ENCODE results near the gene SLC19A2.

The SLC19A2 gene

DNA sequence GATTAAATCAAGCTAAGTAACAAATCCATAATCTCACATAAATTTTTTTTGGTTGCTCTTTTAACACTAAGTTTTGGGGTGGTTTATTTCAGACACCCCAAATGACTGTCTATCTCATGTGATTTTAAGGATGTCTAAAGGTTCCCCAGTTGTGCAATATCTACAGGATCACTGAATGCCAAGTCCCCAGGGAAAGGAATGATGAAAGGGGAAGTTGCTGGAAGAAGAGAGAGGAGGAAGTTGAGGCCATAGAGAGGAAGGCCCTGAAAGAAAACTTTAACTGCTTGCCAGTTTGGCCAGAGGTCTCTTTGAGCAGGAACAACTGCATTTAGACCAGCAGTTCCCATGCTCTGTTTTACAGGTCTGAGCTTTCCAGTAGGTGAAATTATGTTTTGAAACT lies 27.5 kb upstream of the SLC19A2 start:
- H3K27me3 ChIP-seq (ENCODE audit: control insufficient read depth in 1 of 2, insufficient read depth in 1 of 2, low read length in 2 of 2) = no peaks in the 10 kb centered on the region
- no peak overlapping the region for H4K8ac ChIP-seq (ENCODE audit: low read length)
- no peak overlapping the region for H4K91ac ChIP-seq (ENCODE audit: low read length)
- H3K18ac ChIP-seq (ENCODE audit: low read depth in 1 of 2, low read length in 2 of 2) = no peak overlapping the region
- H2BK120ac ChIP-seq (ENCODE audit: low read depth, low read length) = no peak overlapping the region
- no peak for DNase-seq
- H3K23ac ChIP-seq (ENCODE audit: low read length in 2 of 2) = no peak overlapping the region
- peak overlapping the region; percentile 16 for H3K9ac ChIP-seq (ENCODE audit: low read length)
- H2BK5ac ChIP-seq (ENCODE audit: low read depth, low read length, poor library complexity, severe bottlenecking) = no peak overlapping the region
- H3K9me3 ChIP-seq (ENCODE audit: control insufficient read depth, low read length) = no peaks in the 10 kb centered on the region
- H3K4ac ChIP-seq (ENCODE audit: low read depth in 1 of 2, low read length in 2 of 2) = no peak overlapping the region
- H2AK5ac ChIP-seq (ENCODE audit: low read length, severe bottlenecking) = no peak overlapping the region
- H3K4me2 ChIP-seq (ENCODE audit: low read length, poor library complexity, severe bottlenecking) = no peak overlapping the region
- H3K27ac ChIP-seq (ENCODE audit: low read length, poor library complexity, severe bottlenecking) = no peak overlapping the region
- H3K4me1 ChIP-seq (ENCODE audit: control insufficient read depth, insufficient read depth, low read depth, low read length) = peaks cover 1% of the 10 kb centered on the region
- no peak overlapping the region for H2BK12ac ChIP-seq (ENCODE audit: low read length in 2 of 2)
- H2AFZ ChIP-seq (ENCODE audit: low read depth, low read length) = no peak overlapping the region
- H2BK15ac ChIP-seq (ENCODE audit: low read depth, poor library complexity, severe bottlenecking) = no peak overlapping the region
- no peaks in the 10 kb centered on the region for H3K79me1 ChIP-seq (replicated peaks; ENCODE audit: low read length, poor library complexity, severe bottlenecking)
- H3K14ac ChIP-seq (ENCODE audit: low read length in 2 of 2) = no peak overlapping the region
- no peak overlapping the region for H3K4me3 ChIP-seq (ENCODE audit: insufficient read depth in 1 of 2, low read depth in 1 of 2, low read length in 2 of 2)
- no peaks in the 10 kb centered on the region for H3K36me3 ChIP-seq (ENCODE audit: control insufficient read depth in 1 of 2, insufficient read depth in 2 of 2, low read depth in 1 of 2, low read length in 2 of 2)

DNA sequence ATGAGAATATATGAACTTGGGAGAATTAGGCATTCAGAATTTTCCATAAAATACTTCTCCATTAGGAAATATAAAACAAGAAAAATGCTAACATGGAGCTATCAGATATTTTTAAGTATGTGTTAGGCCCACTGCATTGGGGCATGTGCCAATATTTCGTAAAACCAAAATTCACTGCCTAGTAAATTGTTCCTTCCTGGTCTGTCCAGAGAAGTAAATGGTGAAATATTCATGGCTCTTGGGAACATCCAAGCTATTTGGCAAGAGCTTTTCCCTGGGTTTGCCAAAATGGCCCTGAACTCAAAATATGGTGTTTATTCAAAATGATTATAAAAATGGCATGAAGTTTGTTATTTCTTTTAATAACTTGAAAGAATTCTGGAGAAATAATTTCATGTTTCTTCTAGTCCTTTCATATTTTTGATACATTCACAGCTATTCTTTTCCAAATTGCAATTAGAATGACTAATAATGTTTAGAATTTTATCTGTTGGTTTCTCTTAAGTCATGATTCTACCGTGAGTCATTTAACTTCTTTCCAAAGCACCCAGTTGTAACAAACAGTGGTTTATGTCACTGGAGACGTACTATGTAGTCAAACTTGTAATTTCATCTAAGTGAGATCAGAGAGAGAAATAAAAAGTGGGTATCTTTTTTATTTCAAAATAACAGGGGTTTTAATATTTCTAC lies 25.7 kb upstream of the SLC19A2 start:
- Histone ChIP-seq H3K36me3 (ENCODE audit: control insufficient read depth in 1 of 2, insufficient read depth in 2 of 2, low read depth in 1 of 2, low read length in 2 of 2) (no peaks in the 10 kb centered on the region), H2BK12ac (ENCODE audit: low read length in 2 of 2) (no peak overlapping the region), H3K23ac (ENCODE audit: low read length in 2 of 2) (no peak overlapping the region), H3K4me2 (ENCODE audit: low read length, poor library complexity, severe bottlenecking) (no peak overlapping the region), H3K27ac (ENCODE audit: low read length, poor library complexity, severe bottlenecking) (no peak overlapping the region), H2AFZ (ENCODE audit: low read depth, low read length) (no peak overlapping the region), H3K9ac (ENCODE audit: low read length) (peak overlapping the region; percentile 74), H3K27me3 (ENCODE audit: control insufficient read depth in 1 of 2, insufficient read depth in 1 of 2, low read length in 2 of 2) (no peaks in the 10 kb centered on the region), H2AK5ac (ENCODE audit: low read length, severe bottlenecking) (no peak overlapping the region), H4K8ac (ENCODE audit: low read length) (no peak overlapping the region), H3K9me3 (ENCODE audit: control insufficient read depth, low read length) (no peaks in the 10 kb centered on the region), H2BK15ac (ENCODE audit: low read depth, poor library complexity, severe bottlenecking) (no peak overlapping the region), H2BK5ac (ENCODE audit: low read depth, low read length, poor library complexity, severe bottlenecking) (no peak overlapping the region), H3K4ac (ENCODE audit: low read depth in 1 of 2, low read length in 2 of 2) (no peak overlapping the region), H3K4me3 (ENCODE audit: insufficient read depth in 1 of 2, low read depth in 1 of 2, low read length in 2 of 2) (peak overlapping the region in 1 of 2 experiments; percentile 36), H3K18ac (ENCODE audit: low read depth in 1 of 2, low read length in 2 of 2) (no peak overlapping the region), H3K79me1 (replicated peaks; ENCODE audit: low read length, poor library complexity, severe bottlenecking) (no peaks in the 10 kb centered on the region), H3K14ac (ENCODE audit: low read length in 2 of 2) (no peak overlapping the region), H4K91ac (ENCODE audit: low read length) (no peak overlapping the region), H3K4me1 (ENCODE audit: control insufficient read depth, insufficient read depth, low read depth, low read length) (peaks cover 1% of the 10 kb centered on the region), H2BK120ac (ENCODE audit: low read depth, low read length) (no peak overlapping the region)
- DNase-seq = peak; percentile 83
- 88% methylated on average over 1 of the region's 3 CpGs for WGBS

- H3K36me3 ChIP-seq (ENCODE audit: control insufficient read depth in 1 of 2, insufficient read depth in 2 of 2, low read depth in 1 of 2, low read length in 2 of 2) = no peaks in the 10 kb centered on the region
- peak overlapping the region; percentile 74 for H3K9ac ChIP-seq (ENCODE audit: low read length)
- H3K27ac ChIP-seq (ENCODE audit: low read length, poor library complexity, severe bottlenecking) = no peak overlapping the region
- H2BK5ac ChIP-seq (ENCODE audit: low read depth, low read length, poor library complexity, severe bottlenecking) = no peak overlapping the region
- no peaks in the 10 kb centered on the region for H3K79me1 ChIP-seq (replicated peaks; ENCODE audit: low read length, poor library complexity, severe bottlenecking)
- H3K27me3 ChIP-seq (ENCODE audit: control insufficient read depth in 1 of 2, insufficient read depth in 1 of 2, low read length in 2 of 2) = no peaks in the 10 kb centered on the region
- H3K18ac ChIP-seq (ENCODE audit: low read depth in 1 of 2, low read length in 2 of 2) = no peak overlapping the region
- H4K8ac ChIP-seq (ENCODE audit: low read length) = no peak overlapping the region
- no peak overlapping the region for H3K4me3 ChIP-seq (ENCODE audit: insufficient read depth in 1 of 2, low read depth in 1 of 2, low read length in 2 of 2)
- peaks cover 1% of the 10 kb centered on the region for H3K4me1 ChIP-seq (ENCODE audit: control insufficient read depth, insufficient read depth, low read depth, low read length)
- no peak overlapping the region for H2AFZ ChIP-seq (ENCODE audit: low read depth, low read length)
- H2BK12ac ChIP-seq (ENCODE audit: low read length in 2 of 2) = no peak overlapping the region
- H3K9me3 ChIP-seq (ENCODE audit: control insufficient read depth, low read length) = no peaks in the 10 kb centered on the region
- WGBS = 68% methylated on average over 2 of the region's 4 CpGs
- H3K4ac ChIP-seq (ENCODE audit: low read depth in 1 of 2, low read length in 2 of 2) = no peak overlapping the region
- H4K91ac ChIP-seq (ENCODE audit: low read length) = no peak overlapping the region
- H3K4me2 ChIP-seq (ENCODE audit: low read length, poor library complexity, severe bottlenecking) = no peak overlapping the region
- no peak overlapping the region for H2BK15ac ChIP-seq (ENCODE audit: low read depth, poor library complexity, severe bottlenecking)
- no peak for DNase-seq
- no peak overlapping the region for H2BK120ac ChIP-seq (ENCODE audit: low read depth, low read length)
- no peak overlapping the region for H2AK5ac ChIP-seq (ENCODE audit: low read length, severe bottlenecking)
- H3K23ac ChIP-seq (ENCODE audit: low read length in 2 of 2) = no peak overlapping the region
- no peak overlapping the region for H3K14ac ChIP-seq (ENCODE audit: low read length in 2 of 2)
Observed at GRCh38 chr1:169510060-169510459, 24.3 kb upstream of the SLC19A2 start.

DNA sequence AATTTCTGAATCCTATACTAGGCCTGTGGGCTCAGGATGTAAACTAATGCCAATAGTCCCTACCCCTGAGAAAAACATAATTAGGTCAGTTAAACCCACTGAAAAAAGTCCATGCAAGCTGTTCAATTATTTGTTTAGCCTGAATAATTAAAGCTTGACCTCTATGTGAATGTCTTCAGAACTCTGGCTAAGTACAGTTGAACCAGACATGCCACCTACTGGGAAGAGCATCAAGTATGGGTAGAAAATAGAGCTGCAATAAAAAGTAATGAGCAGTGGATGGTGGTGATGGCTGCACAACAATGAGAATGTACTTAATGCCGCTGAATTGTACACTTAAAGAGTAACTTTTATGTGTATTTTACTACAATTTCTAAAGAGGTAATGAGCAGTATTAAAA lies 23.6 kb upstream of the SLC19A2 start:
- Histone ChIP-seq H2AK5ac (ENCODE audit: low read length, severe bottlenecking) (no peak overlapping the region), H2BK5ac (ENCODE audit: low read depth, low read length, poor library complexity, severe bottlenecking) (no peak overlapping the region), H3K9me3 (ENCODE audit: control insufficient read depth, low read length) (no peaks in the 10 kb centered on the region), H3K79me1 (replicated peaks; ENCODE audit: low read length, poor library complexity, severe bottlenecking) (no peaks in the 10 kb centered on the region), H2BK120ac (ENCODE audit: low read depth, low read length) (no peak overlapping the region), H3K9ac (ENCODE audit: low read length) (no peak overlapping the region), H4K91ac (ENCODE audit: low read length) (no peak overlapping the region), H3K4ac (ENCODE audit: low read depth in 1 of 2, low read length in 2 of 2) (no peak overlapping the region), H2BK15ac (ENCODE audit: low read depth, poor library complexity, severe bottlenecking) (no peak overlapping the region), H3K18ac (ENCODE audit: low read depth in 1 of 2, low read length in 2 of 2) (no peak overlapping the region), H3K4me2 (ENCODE audit: low read length, poor library complexity, severe bottlenecking) (no peak overlapping the region), H3K36me3 (ENCODE audit: control insufficient read depth in 1 of 2, insufficient read depth in 2 of 2, low read depth in 1 of 2, low read length in 2 of 2) (no peaks in the 10 kb centered on the region), H3K4me3 (ENCODE audit: insufficient read depth in 1 of 2, low read depth in 1 of 2, low read length in 2 of 2) (no peak overlapping the region), H4K8ac (ENCODE audit: low read length) (no peak overlapping the region), H3K27me3 (ENCODE audit: control insufficient read depth in 1 of 2, insufficient read depth in 1 of 2, low read length in 2 of 2) (no peaks in the 10 kb centered on the region), H2AFZ (ENCODE audit: low read depth, low read length) (no peak overlapping the region), H3K4me1 (ENCODE audit: control insufficient read depth, insufficient read depth, low read depth, low read length) (peaks cover 1% of the 10 kb centered on the region), H2BK12ac (ENCODE audit: low read length in 2 of 2) (no peak overlapping the region), H3K14ac (ENCODE audit: low read length in 2 of 2) (no peak overlapping the region), H3K23ac (ENCODE audit: low read length in 2 of 2) (no peak overlapping the region), H3K27ac (ENCODE audit: low read length, poor library complexity, severe bottlenecking) (no peak overlapping the region)
- DNase-seq = peak; percentile 26
- WGBS = 100% methylated on average over 1 of the region's 1 CpG

Data from mesenchymal stem cell (in vitro differentiated cells and primary cell).